H1 (cell line): Measurements from ENCODE around the gene PRKAR2A.

Experiments used
- CBX8 ChIP-seq: fragments of 300-800, 300-1000 bp; sonication (generic); IDR thresholded peaks from 2 replicates; pipeline ENCODE4 v1.7.1; 2016; ENCODE audit warnings: low read depth, low read length, borderline replicate concordance
- CHD1 ChIP-seq: IDR thresholded peaks from 2 replicates; pipeline ENCODE4 v1.6.1; 2012; ENCODE audit warnings: low read depth, low read length, improper control_type of control experiment
- EZH2 ChIP-seq: fragments of 200-600 bp; sonication (generic); IDR thresholded peaks from 2 replicates; pipeline ENCODE4 v1.7.1; 2012; ENCODE audit warnings: low read depth, mild to moderate bottlenecking, moderate library complexity, low read length, inconsistent platforms; ENCODE audit not compliant: severe bottlenecking
- JUN ChIP-seq: IDR thresholded peaks from 2 replicates; pipeline ENCODE4 v1.6.1; 2011; ENCODE audit warnings: low read depth, mild to moderate bottlenecking, improper control_type of control experiment, low read length
- POLR2A ChIP-seq, 2 experiments: IDR thresholded peaks; 1 replicate in 1 of 2; 2 replicates in 1 of 2; pipeline ENCODE4 v1.6.1; 2011; ENCODE audit warnings: low read depth in 2 of 2, low read length in 2 of 2, mild to moderate bottlenecking in 2 of 2; ENCODE audit errors: control extremely low read depth in 1 of 2
- RAD21 ChIP-seq, 2 experiments: IDR thresholded peaks in 1 of 2; conservative IDR thresholded peaks in 1 of 2; 2 replicates each; pipeline ENCODE4 v1.6.1; 2011; ENCODE audit warnings: low read depth in 2 of 2, low read length in 2 of 2, improper control_type of control experiment in 1 of 2, inconsistent platforms in 1 of 2, mild to moderate bottlenecking in 1 of 2, moderate library complexity in 1 of 2
- RXRA ChIP-seq: IDR thresholded peaks from 2 replicates; pipeline ENCODE4 v1.6.1; 2011; ENCODE audit warnings: low read depth, mild to moderate bottlenecking, low read length, moderate library complexity; ENCODE audit not compliant: insufficient read depth
- SIN3A ChIP-seq, 2 experiments: IDR thresholded peaks in 1 of 2; conservative IDR thresholded peaks in 1 of 2; 2 replicates each; pipeline ENCODE4 v1.6.1; 2011 to 2012; ENCODE audit warnings: low read length in 2 of 2, improper control_type of control experiment in 1 of 2, low read depth in 1 of 2, mild to moderate bottlenecking in 1 of 2
- SIX5 ChIP-seq: IDR thresholded peaks from 2 replicates; pipeline ENCODE4 v1.6.1; 2011; ENCODE audit warnings: mild to moderate bottlenecking, low read depth, low read length
- SP2 ChIP-seq: IDR thresholded peaks from 2 replicates; pipeline ENCODE4 v1.6.1; 2012; ENCODE audit warnings: mild to moderate bottlenecking, low read length, inconsistent platforms
- ZNF274 ChIP-seq: IDR thresholded peaks from 2 replicates; pipeline ENCODE4 v1.7.0; 2012; ENCODE audit warnings: low read length, borderline replicate concordance; ENCODE audit errors: extremely low read depth
- TF ChIP-seq, protein P1 (sequence below), 3 experiments: IDR thresholded peaks; 1 replicate in 2 of 3; 2 replicates in 1 of 3; pipeline versions ENCODE4 v1.5.1 to v1.6.1; 2011; ENCODE audit warnings: low read length in 3 of 3, mild to moderate bottlenecking in 3 of 3, inconsistent platforms in 2 of 3, low read depth in 1 of 3, moderate library complexity in 1 of 3; ENCODE audit not compliant: insufficient read depth in 1 of 3; ENCODE audit errors: control extremely low read depth in 1 of 3

DNA sequence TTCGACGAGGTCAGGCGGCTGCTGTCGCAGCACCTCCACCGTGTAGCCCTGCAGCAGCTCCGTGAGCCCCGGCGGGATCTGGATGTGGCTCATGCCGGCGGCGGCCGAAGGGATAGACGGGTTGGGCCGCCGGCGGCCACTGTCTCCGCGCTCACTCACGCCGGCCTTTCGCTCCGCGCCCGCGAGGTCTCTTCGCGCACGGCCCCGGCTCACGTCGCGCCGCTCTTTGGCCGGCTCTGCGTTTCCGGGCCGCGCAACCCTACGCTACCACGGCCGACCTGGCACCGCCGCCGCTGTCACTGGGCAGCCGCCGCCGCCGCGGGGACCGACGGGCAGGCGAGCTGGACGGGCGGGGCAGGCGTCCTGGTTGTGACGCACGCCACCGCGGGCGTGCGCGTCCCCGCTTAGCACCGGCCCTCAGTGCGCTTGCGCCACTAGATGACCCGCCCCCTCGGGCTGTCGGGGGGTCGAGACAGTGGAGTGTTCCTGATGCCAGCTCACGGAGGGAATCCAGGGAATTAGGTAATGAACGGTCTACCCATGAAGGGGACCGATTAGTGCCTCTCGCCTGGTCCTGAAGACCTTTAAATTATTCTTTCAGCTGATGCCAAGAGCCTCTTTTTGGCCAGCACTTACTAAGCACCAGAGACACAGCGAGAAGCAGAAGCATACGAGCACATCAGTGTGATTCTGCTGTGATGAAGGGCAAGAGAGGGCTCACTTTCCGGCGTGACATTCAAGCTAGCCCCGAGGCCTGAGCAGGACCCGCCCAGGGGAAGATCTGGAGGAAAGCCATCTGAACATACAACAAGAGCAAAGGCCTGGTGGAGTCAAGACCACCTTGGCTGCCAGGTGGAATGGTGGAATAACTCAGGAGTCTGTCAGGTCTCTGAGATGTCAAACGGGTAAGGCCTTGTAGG lies at the start of gene PRKAR2A:
- TF ChIP-seq POLR2A (IDR thresholded peaks at IDR 0.05; ENCODE audit: control extremely low read depth in 1 of 2, low read depth in 2 of 2, low read length in 2 of 2) (no peak; a peak in 1 of 3 replicates), CHD1 (no peak), JUN (no peak), ZNF274 (no peak), SP2 (no peak), CBX8 (no peak), EZH2 (no peak), RAD21 (IDR thresholded peaks at IDR 0.05 in 1 of 2, conservative IDR thresholded peaks at IDR 0.05 in 1 of 2; ENCODE audit: low read depth in 2 of 2, low read length in 2 of 2) (no peak), SIX5 (no peak), RXRA (no peak), SIN3A (conservative IDR thresholded peaks at IDR 0.05 in 1 of 2, IDR thresholded peaks at IDR 0.05 in 1 of 2; ENCODE audit: low read depth in 1 of 2, low read length in 2 of 2) (peak; percentile 43 to 59; a peak in 2 of 4 replicates)
- TF ChIP-seq, protein P1, sequence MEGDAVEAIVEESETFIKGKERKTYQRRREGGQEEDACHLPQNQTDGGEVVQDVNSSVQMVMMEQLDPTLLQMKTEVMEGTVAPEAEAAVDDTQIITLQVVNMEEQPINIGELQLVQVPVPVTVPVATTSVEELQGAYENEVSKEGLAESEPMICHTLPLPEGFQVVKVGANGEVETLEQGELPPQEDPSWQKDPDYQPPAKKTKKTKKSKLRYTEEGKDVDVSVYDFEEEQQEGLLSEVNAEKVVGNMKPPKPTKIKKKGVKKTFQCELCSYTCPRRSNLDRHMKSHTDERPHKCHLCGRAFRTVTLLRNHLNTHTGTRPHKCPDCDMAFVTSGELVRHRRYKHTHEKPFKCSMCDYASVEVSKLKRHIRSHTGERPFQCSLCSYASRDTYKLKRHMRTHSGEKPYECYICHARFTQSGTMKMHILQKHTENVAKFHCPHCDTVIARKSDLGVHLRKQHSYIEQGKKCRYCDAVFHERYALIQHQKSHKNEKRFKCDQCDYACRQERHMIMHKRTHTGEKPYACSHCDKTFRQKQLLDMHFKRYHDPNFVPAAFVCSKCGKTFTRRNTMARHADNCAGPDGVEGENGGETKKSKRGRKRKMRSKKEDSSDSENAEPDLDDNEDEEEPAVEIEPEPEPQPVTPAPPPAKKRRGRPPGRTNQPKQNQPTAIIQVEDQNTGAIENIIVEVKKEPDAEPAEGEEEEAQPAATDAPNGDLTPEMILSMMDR (IDR thresholded peaks at IDR 0.05; ENCODE audit: control extremely low read depth in 1 of 3, insufficient read depth in 1 of 3, low read depth in 1 of 3, low read length in 3 of 3), result no peak
